GM11168 (cell line): ENCODE measurements around the gene PPP1R7.

ENCODE experiments used
- in situ Hi-C: fragments of 300-500 bp; cut with MboI; formaldehyde crosslinking; loops from one replicate; pipeline ENCODE4 v1.12.0; 2022; ENCODE audit warnings: low sequenced_read_pairs; ENCODE audit not compliant: unreplicated experiment

PPP1R7 gene

GRCh38 chr2:241137276-241138190, 12.7 kb upstream of the PPP1R7 start:
- in situ Hi-C loops: no loop called here

DNA sequence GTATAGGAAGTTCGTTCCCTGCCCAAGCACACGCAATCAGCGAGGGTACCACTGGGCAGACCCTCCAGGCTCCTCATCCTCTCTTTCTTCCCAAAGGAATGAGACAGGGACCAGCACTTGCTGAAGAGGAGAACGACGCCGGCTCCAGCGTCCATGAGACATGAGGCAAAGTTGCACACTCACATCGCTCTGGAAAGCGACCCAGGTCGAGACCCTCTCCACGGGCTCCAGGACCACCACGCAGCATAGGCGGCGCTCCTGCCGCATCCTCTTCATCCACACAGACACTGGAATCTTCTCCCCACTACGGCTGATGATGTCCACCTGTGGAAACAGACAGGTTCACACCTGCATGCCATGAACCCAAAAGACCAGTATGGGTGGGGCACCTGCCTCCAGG, 11.8 kb upstream of the PPP1R7 start:
- in situ Hi-C loops: no loop called here

- in situ Hi-C loops: no loop called here
Measured at GRCh38 chr2:241139531-241140444, 10.5 kb upstream of the PPP1R7 start.

- in situ Hi-C loops: no loop called here
Measured at GRCh38 chr2:241140445-241140840, 9.8 kb upstream of the PPP1R7 start.

- in situ Hi-C loops: no loop called here
Measured at GRCh38 chr2:241141214-241141770, 9.0 kb upstream of the PPP1R7 start.

- in situ Hi-C loops: no loop called here
Measured at GRCh38 chr2:241142063-241142462, 8.2 kb upstream of the PPP1R7 start.

GRCh38 chr2:241142593-241142992, 7.7 kb upstream of the PPP1R7 start:
- in situ Hi-C loops: no loop called here

DNA sequence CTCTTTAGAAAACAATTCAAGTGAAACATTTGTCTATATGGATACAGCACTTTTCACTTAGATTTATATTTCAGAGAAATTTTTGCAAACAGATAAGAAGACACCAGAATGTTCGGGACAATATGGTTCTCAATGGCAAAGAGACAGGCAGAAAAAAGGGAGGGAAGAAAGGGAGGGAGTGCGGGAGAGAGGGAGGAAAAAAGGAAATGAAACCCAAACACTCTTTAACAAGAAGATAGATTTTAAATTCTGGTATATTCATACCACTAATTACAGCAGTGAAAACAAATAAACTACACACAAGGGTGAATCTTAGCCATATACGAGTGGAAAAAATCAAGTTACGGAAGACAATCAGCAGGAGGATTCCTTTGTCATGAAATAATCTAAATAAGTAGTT, 4.0 kb upstream of the PPP1R7 start:
- in situ Hi-C loops: no loop called here

- in situ Hi-C loops: no loop called here
Measured at GRCh38 chr2:241147336-241147735, 2.9 kb upstream of the PPP1R7 start.

DNA sequence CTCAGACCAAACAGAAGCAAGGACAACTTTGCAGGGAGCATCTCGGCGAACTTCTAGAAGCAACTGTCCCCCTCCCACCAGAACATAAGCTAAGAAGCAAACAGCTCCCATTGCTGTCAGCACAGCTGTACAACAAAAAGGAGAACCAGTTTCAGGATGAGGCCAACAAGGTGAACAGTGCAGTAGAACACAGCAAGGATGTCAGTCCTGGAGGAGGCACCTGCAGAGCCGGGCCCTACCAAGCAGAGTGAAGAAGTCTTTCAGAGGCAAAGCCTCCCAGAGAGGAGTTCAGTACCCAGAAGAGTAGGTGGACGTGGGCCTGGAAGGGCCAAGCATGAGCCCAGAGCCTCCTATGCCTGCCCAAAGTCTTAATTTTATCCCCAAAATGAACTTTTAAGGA, 2.0 kb upstream of the PPP1R7 start:
- in situ Hi-C loops: no loop called here

- in situ Hi-C loops: no loop called here
Measured at GRCh38 chr2:241148891-241149674, 1.2 kb upstream of the PPP1R7 start, which contains the start of gene PASK. Gene PASK, minus strand, starts transcription at chr2:241149472. Its CDS starts 6,440 bp downstream, at chr2:241143032.

DNA sequence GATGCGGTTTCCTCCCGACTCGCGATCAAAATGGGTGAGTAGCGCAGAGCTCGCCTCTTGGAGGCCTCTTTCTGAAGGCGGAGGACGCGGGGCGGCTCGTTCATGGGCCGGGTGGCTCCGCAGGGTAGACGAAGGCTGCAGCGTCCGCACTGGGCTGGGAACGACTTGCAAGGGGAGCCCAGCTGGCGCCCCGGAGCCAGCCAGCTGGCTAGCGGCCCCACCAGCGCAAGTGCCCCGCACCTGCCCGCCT, 667 bp upstream of the PPP1R7 start:
- in situ Hi-C loops: no loop called here

DNA sequence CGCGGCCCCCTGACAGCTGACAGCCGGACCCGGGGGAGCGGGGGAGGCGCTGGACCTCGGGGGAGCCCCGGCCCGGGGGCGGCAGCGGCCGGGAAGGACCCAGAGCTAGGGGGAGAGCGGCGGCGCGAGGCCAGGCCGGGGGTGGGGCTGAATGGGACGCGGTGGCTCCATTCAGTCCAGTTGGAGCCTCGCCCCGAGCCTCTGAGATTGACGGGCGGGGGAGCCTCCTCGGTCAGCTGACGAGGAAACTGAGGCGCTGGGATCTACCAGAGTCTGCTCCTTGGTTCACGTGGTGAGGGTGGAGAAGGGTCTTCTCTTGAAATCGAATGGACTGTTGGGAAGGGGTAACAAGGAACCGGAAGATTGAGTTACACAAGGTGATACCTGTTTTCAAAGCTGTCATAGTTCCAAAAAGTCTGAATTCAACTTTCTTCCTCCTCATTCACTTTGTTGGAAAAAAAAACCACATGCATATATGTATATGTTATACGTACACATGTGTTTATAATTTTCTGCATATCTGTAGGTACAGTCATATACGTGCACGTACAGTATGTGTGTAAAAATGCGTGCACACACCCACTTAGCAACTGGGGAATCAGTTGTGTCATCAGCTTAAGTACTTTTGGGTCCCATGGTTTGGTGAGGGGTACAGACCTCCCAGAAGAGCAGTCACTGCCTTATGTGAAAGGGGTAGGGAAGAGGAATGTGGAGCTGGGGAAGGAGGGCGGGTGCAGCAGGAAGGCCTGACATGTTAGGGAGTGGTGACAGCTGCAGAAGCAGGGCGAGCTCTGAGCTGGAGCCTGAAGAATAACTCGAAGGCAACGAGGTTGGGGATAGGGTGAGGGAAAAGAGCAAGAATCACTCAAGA, 628 bp downstream of the PPP1R7 start:
- in situ Hi-C loops: no loop called here

DNA sequence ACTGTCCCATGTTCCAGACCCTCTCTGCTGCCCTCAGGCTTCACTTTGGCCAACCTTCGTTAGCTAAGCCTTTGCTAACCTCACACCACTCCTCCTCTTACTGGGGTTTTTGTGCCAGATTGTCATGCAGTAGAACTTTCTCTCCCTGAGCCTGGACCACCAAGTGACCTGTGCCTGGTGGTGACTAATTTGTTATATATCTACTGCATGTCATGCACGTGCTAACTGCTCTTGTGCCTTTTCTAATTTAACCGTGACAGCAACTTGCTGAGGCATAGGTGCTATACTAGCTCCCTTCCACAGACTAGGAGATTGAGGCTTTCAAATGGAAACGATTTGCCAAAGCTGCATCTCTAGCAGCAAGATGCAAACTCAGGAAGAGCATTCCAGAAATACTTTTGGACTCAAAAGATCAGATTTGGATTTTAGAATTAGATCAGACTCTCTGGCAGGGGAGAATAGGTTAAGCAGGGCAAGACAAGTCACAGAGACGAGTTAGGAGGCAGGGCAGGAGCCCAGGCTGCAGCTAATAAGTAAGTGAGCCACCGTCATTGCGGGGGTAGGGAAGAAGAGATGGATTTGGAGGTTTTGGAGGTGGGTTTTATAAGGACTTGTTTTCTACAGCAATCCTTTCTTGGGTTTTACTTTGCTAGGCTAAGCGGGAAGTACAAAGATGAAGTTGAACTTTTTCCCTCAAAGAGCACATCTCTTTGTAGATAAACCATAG, 1.8 kb downstream of the PPP1R7 start:
- in situ Hi-C loops: no loop called here

- in situ Hi-C loops: no loop called here
Measured at GRCh38 chr2:241153616-241154015, 3.3 kb downstream of the PPP1R7 start.

- in situ Hi-C loops: no loop called here
Measured at GRCh38 chr2:241154915-241155314, 4.6 kb downstream of the PPP1R7 start.

- in situ Hi-C loops: no loop called here
Measured at GRCh38 chr2:241155936-241156335, 5.7 kb downstream of the PPP1R7 start.

- in situ Hi-C loops: no loop called here
Measured at GRCh38 chr2:241156971-241157441, 6.7 kb downstream of the PPP1R7 start.
